GM19043 (cell line): ENCODE measurements around the gene ZIC5.

Experiments
- ATAC-seq: cut with Tn5 transposase; IDR thresholded peaks from one replicate; pipeline ENCODE4 v1.9.1; 2021; ENCODE audit warnings: low read depth; ENCODE audit not compliant: unreplicated experiment

Gene ZIC5

DNA sequence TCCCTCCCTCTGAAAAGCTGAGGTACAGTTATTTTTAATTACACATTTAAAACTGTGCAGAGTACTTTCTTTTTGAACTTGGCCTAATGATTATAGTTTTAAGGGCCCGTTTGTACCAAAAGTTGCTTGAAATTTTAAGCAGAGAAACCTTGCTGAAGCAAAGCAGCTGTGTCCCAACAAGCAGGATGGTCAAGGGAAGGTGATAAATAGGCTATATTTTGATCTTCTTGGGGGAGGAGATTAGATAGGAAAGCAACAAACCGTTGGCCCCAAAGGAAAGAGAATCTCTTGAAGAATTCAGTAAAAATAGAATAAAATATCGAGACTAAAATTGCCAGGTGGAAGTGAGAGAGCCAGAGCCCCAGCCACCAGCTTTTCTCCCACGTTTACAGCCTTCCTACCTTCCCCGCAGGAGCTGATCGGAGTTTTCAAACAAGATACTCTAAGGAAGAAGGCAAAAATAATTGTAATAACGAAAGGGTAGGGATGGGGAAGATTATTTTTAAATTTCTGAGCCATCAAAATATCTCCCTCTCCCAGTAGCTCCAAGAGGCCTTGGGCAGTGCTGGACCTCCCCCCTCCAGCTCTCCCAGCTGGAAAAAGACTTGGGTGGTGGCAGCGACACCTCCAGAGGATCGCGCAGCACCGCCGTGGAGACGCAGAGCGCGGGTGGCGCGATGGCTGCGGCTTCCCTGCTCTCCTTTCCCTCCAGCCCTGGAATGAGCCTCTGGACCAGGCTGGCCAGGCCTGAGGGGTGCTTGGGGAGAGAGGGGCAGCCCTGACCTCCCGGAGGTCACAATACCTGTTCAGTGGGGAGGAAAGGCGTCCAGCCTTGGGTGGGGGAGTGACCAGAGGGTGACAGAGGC is 15.8 kb upstream of the ZIC5 start:
- ATAC-seq, result no peak

DNA sequence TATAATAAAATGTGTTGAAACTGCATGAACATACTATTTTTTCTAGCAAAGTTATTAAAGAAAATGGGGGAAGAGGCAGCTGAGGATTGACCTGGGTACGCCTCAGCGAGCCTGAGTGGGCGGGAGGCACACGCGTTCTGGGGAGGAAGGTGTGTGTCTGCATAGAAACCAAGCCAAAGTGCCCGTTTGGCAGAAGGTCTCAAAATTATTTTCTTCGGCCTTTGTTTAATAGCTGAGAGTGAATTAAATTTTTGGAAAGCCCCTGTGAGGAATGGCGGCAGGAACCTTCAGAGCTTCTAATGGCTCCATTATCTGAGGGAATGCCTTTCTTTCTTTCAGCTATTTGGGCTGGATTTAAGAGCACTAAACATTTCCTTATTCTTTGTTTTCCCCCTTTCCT is 15.2 kb upstream of the ZIC5 start:
- ATAC-seq, result no peak

DNA sequence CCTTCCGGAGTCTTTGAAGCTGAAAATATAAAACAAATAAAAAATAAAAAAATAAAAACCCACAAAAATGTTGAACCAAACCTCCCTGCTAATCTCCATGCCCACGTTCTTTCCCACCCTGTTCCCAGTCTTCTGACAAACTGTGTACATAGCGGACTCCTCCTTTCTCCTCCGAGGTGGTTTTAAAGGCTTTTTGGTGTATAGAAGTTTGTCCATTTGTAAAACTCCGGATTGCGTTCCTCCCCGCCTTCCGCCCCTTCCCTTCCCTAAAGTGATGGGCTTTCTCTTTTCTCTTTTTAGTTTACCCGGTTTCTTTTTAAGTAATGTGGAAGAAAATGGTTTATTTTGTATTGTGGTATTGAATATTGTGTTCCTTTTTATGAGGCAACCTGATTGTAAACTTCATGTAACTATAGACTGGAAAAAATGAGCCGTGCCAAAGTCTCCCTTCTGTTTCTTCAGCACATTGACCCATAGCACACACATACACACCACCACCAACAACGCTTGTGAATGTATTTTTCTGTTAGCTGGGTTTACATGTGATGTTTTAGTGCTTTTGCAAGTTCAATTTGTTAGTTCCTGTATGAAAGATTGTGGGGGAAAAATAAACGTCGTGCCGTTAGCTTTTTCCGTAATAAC is 14.4 kb upstream of the ZIC5 start:
- no peak for ATAC-seq

DNA sequence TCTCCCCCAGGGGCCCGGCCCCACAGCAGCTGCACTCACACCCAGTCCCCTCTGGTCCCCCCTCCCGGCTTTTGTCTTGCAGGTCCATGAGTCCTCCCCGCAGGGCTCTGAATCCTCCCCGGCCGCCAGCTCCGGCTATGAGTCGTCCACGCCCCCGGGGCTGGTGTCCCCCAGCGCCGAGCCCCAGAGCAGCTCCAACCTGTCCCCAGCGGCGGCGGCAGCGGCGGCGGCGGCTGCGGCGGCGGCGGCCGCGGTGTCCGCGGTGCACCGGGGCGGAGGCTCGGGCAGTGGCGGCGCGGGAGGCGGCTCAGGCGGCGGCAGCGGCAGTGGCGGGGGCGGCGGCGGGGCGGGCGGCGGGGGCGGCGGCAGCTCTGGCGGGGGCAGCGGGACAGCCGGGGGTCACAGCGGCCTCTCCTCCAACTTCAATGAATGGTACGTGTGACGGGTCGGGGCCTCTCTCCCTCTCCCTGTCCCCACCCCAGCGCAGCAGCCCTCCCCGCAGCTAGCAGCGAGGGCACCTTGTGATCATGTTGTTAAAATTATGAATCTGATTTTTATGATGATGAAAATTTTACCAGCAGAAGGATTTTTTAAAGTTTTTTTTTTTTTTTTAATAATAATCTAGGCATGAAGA is 13.8 kb upstream of the ZIC5 start:
- ATAC-seq, result no peak

DNA sequence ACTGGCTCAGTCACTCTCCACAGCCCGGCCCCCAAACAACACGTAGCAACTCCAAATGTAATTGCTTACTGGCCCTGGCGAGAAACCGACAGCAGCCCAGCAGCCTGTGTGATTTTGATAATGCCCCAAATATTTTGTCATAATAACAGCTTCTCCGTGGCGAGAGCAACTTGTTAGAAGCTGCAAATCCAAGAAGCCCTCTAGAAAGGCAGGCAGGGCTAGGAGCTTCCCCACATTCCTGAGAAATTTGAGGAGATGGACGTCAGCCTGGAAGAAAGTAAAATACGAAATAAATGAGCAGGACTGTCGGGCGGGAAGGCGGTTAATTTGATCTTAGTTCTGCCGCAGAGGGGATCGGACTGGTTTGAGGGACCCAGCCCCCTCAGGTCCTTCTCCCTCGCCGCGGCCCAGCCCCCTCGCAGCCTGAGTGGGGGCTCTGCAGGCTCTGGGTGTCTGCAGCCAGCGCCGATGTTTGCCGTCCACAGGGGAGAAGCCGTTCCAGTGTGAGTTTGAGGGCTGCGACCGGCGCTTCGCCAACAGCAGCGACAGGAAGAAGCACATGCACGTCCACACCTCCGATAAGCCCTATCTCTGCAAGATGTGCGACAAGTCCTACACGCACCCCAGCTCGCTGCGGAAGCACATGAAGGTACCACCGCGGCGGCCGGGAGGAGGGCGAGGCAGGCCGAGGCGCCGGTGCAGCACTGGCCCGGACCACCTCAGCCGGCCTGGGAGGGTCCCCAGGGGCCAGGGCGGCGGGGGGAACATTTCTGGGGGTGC is 13.1 kb upstream of the ZIC5 start:
- ATAC-seq, result no peak

DNA sequence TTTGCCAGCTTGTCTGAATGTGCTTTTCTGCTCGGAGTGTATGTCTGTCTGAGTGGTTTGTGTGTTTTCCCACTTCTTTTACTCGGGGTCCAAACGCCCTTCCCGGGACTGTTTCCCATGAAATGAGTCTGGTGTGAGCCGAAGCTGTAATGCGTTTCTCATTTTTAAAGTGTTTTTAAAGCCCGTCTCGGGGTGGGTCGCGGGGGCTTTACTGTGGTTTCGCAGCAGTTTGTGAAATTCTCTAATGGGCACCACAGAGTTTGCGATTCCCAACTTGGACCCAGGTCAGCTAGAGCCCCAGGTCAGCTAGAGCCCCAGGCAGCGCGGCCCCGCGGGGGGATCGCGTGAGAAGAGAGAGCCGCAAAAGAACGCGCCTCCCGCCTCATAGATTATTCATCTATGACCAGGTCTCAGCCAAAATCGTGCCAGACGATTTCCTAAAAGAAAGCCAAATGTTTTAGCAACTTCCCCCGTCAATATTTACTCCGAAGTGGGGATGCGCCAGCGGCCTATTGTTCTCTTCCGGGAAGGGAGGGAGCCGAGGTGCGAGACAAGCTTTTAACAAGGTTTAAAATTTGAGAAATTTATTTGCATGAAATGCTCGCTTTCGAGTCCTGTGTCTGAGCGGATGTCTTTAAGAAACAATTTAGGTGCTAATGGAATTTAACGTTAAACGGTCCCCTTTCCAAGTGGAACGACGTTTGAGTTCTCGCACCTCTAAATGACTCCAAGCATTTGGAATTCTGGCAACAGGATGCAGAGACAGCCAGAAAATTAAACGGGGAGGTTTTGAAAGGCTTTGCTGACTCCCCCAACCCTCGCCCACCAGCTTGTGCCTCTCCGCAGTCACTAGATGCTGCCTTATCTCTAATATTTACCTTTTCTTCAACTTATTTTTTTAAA is 12.2 kb upstream of the ZIC5 start:
- no peak for ATAC-seq

DNA sequence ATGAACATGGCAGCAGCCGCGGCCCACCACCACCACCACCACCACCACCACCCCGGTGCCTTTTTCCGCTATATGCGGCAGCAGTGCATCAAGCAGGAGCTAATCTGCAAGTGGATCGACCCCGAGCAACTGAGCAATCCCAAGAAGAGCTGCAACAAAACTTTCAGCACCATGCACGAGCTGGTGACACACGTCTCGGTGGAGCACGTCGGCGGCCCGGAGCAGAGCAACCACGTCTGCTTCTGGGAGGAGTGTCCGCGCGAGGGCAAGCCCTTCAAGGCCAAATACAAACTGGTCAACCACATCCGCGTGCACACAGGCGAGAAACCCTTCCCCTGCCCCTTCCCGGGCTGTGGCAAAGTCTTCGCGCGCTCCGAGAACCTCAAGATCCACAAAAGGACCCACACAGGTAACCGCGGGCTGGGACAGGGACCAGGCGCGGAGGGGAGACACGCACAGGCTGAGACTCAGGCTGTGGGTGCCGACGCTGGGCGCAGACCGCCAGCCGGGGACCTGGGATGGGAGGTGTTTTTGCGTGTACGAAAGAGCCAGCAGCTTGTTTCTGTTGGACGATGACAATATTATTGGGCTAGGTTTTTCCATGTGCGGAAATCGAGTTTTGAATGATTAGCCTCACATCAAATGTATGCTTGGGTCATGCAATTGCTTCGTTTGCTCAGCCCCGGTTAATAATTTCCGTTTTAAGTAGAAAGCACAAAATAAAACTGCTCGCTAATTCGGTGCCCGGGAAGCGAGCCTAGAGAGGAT is 11.3 kb upstream of the ZIC5 start:
- no peak for ATAC-seq

DNA sequence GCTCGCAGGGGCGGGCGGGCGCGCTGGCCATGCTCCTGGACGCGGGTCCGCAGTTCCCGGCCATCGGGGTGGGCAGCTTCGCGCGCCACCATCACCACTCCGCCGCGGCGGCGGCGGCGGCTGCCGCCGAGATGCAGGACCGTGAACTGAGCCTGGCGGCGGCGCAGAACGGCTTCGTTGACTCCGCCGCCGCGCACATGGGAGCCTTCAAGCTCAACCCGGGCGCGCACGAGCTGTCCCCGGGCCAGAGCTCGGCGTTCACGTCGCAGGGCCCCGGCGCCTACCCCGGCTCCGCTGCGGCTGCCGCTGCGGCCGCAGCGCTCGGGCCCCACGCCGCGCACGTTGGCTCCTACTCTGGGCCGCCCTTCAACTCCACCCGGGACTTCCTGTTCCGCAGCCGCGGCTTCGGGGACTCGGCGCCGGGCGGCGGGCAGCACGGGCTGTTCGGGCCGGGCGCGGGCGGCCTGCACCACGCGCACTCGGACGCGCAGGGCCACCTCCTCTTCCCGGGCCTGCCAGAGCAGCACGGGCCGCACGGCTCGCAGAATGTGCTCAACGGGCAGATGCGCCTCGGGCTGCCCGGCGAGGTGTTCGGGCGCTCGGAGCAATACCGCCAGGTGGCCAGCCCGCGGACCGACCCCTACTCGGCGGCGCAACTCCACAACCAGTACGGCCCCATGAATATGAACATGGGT is 10.6 kb upstream of the ZIC5 start:
- ATAC-seq, result no peak

DNA sequence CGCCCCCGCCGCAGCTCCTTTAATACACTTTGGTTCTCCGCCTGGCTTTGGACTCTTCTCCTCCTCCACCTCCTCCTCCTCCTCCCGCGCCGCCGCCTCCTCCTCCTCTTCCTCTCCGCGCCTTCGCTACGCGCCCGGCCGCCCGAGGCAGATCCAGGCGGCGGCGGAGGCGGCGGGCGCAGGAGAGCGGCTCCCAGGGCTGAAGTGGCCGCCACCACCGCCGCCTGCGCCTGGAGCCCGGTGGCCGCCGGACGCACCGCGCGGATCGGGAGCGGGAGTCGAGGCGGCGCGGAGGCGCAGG is 10.1 kb upstream of the ZIC5 start, which contains the start of gene ZIC2:
Gene ZIC2, plus strand, starts transcription at position 50 of the 301 bp plus-strand sequence. CDS start 281 bp downstream, outside the sequence.
- no peak for ATAC-seq

DNA sequence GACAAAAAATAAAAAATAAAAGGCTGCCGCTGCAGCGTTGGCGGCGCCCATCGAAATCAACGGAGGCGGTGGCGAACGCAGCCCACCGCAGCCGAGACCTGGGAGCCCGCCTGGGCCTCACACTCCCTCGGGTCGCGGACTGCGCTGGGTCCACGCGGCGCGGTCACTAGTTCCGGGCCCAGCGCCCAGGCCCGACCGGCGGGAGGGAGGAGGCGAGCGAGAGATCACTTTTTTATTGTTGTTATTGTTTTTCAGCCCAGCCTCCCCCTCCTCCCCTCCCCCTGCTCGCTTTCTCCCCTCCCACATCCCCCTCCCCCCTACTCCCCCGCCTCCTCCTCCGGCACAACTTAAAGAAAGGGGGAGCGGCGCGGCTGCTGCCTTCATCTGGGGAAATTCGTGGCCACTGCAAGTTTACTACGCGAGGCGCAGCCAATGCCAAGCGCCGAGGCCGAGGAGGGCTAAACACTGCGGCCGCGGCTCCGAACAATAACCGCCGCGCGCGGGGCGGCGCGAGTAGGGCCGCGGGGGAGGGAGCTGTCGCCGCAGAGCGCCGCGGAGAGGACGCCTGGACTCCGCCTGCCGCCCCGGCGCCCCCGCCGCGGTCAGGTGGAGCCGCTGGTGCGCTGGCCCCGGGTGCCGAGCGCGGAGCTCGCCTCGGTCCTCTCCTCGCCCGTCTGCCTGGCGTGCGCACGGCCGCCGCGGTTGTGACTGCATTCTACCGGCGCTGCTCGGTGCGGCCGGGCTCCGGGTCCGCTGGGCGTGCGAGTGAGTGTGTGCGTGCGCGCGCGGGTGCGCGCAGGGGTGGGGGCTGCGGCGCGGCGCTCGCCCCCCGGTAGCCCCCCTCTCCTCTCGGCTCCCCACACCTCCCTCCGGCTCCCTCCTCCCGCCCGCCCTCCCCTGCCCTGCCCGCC is 9.5 kb upstream of the ZIC5 start:
- no peak for ATAC-seq

DNA sequence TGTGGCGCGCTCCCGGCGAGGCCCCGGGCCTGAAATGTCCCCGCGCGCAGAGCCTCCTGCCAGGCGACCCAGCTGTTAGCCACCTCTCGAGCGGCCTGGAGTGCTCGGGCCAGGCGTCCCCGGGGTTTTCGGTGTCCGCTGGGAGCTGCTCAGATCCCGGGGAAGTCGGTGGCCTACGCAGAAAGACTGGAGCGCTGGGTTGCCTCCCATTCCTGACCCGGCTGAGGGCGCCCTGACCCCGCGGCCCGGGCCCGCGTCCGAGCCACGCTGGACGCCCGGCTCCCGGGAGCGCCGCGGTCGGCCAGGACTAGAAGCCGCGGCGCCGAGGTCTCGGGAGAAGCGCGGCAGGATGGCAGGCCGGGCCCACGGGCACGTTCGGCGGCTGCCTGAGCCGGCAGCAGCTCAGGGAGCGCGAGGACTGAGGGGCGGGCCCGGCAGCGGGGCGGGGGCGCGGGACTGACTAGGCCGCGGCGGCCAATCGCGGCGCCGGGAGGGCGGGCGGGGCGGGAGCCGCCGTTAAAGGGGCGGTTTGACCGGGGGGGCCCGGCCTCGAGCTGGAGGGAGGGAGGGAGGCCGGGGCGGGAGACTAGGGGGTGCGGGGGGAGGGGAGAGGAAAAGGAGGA is 8.7 kb upstream of the ZIC5 start:
- ATAC-seq, result peak; percentile 48

DNA sequence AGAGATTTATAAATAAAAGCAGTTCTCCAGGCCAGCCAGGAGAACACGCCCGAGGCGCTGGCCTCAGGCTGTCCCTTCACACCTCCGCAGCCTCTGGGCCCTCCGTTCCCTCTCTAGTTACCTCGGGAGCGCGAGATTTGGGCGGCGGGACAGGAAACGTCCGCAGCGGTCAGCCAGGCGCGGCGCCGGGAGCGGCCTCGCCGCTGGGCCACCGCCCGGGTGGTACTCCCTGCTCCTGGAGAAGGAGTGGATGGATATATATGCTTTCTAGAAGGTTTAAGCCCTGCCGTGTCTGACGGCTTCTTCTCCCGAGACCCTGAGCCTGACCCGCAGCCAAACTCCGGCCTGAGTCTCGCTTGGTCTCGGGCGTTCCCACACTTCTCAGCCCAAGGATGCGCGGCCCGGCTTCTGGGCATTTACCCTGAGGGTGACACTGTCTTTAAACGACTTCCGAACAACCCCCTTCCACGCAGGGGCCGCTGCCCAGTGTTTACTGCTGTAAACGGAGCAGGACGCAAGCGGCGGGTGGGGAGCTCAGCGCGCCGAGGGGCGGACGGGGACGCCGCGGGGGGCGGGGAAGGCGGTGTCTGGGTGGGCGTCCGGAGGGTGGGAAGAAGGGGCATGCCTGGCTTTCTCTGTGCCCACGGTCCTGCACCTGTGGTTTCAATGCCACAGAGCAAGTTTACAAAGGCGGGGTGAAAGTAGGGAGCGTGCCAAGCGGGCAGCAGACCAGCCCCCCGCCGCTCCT is 8.1 kb upstream of the ZIC5 start:
- ATAC-seq, result no peak

DNA sequence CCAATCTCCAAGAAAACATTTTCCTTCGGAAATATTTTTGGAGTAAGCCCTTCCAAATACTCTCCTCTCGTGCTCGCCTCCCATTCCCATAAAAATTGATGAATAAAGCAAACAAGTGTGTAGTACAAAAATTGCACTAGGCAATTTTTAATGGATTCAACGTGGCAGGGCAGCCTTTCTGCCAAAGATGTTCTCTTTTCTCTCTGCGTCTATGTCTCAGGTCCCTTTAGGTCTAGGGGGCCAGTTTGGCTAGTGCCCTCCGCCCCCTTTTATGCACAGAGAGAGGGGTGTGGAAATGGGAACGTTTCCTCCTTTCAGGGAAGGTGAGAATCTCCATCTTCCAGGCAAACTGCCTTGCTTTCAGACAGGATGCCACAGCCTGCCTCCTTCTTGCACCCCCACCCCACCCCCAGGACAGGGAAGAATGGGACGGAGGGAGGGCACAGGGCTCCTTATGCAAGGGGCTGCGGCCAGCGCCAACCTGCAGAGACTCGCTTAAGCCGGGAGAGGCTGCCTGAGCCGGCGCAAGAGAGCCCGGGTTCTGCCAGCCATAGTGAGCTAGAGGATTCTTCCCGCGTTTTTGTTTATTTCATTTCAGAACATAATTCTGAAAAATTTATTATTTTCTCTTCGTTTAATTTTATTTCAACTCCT is 7.4 kb upstream of the ZIC5 start:
- no peak for ATAC-seq

DNA sequence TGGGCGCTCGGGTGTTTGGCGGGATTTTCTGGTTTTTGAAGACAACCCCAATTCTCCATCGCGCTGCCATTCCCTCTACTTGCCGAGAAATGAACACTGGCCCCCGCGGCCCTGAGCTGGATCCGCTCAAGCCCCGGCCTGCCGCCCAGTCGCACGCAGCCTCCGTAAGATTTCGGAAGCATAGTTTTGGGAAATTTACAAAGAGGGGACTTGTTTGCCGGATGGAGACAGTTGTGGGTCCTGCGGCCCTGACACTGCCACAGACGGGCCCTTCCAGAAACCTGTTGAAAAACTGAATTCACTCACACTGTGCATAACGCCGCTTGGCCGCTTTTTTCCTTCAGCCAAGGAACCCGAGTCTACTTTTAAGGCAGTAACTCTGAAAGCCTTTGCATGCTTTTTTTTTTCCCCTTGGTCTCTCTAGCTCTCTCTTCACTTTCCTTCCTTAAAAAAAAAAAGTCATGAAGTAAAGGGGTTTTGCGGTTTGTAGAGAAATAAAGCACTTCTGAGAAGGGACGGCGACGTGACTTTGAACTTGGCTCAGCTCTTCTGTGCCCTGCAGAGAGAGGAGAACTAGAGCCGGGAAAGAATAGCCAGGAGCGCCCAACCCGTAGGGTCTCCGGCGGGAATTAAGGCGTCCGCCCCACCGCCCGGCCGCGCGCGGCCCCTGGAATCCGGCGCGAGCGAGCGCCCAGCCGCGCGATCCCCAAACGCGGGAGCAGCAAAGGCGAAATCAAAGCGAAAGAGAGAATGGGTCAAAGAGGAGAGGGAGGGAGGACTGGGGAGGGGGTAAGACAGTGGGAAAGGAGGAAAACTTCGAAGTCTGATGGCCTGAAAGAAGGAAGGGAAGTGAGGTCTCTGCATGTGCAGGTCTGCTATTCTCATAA is 6.6 kb upstream of the ZIC5 start:
- no peak for ATAC-seq

DNA sequence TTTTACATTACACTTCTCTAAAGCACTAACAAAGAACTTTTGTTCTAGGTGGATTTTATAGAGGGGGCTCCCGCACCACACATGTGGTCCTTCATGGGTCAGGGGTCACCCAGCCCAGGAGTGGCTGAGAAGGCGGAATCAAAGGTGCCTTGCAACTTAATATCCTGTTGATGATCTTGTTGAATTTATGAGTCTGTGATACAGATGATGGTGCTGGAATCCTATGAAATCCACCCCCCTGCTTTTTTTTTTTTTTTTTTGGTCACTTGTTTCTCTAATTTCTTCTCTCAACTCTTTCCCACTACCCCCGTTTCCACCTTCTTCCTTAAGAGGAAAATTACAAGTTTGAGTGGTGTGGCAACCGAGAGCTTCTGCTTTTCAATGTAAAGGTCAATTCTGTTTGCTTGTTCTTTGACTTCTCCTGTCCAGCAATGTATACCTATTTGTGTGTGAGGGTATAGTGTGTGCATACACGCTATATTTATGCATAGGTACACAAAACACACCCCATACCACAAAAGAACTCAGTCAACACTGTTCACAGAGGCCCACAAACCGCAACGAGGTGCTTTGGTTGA is 5.9 kb upstream of the ZIC5 start:
- ATAC-seq, result no peak
